Keratinocyte (primary cell): Measurements from ENCODE around the gene PRR14. TPM values are rescaled to one million over a fixed set of nuclear protein-coding genes. Genes with fewer than 3 reads are reported as not detected.

ENCODE experiments used
- DNase-seq: peaks from one replicate; pipeline ENCODE4 v3.0.0-alpha.2; 2011; ENCODE audit warnings: low read depth, missing footprints, low spot score
- FAIRE-seq: peaks from 2 replicates; lab custom pipeline; 2011; peaks lifted over from hg19 to GRCh38; lab: Jason Lieb, UNC
- H2AFZ ChIP-seq: 2 replicates; pipeline ENCODE4 v1.6.0; 2012; ENCODE audit warnings: low read length, control low read depth, inconsistent platforms; ENCODE audit not compliant: control insufficient read depth
- H3K27ac ChIP-seq: 2 replicates; pipeline ENCODE4 v1.5.1; 2011; ENCODE audit warnings: low read length; ENCODE audit not compliant: control insufficient read depth, insufficient read depth
- H3K27me3 ChIP-seq: 3 replicates; pipeline ENCODE4 v1.6.0; 2011; ENCODE audit warnings: low read length; ENCODE audit not compliant: control insufficient read depth, insufficient read depth; ENCODE audit errors: extremely low read depth
- H3K36me3 ChIP-seq, 2 experiments: 2 replicates in 1 of 2; 3 replicates in 1 of 2; pipeline ENCODE4 v1.5.1; 2011; ENCODE audit warnings: low read length in 2 of 2, mild to moderate bottlenecking in 1 of 2; ENCODE audit not compliant: control insufficient read depth in 2 of 2, insufficient read depth in 2 of 2; ENCODE audit errors: extremely low read depth in 1 of 2
- H3K4me1 ChIP-seq: 3 replicates; pipeline ENCODE4 v1.5.1; 2011; ENCODE audit warnings: low read length; ENCODE audit not compliant: control insufficient read depth, insufficient read depth; ENCODE audit errors: extremely low read depth
- H3K4me2 ChIP-seq: 3 replicates; pipeline ENCODE4 v1.6.0; 2011; ENCODE audit warnings: low read depth, low read length; ENCODE audit not compliant: control insufficient read depth, insufficient read depth; ENCODE audit errors: extremely low read depth
- H3K4me3 ChIP-seq, 3 experiments: fragments of 200-600 bp in 1 of 3; sonication (generic) in 1 of 3; 2 replicates in 2 of 3; 3 replicates in 1 of 3; pipeline ENCODE4 v1.5.1; 2011 to 2016; ENCODE audit warnings: low read length in 3 of 3, mild to moderate bottlenecking in 3 of 3, control low read depth in 2 of 3, inconsistent platforms in 1 of 3, low read depth in 1 of 3, mixed read lengths in 1 of 3, mixed run types in 1 of 3, moderate library complexity in 1 of 3; ENCODE audit not compliant: control insufficient read depth in 2 of 3, insufficient read depth in 2 of 3; ENCODE audit errors: extremely low read depth in 1 of 3
- H3K79me2 ChIP-seq: 2 replicates; pipeline ENCODE4 v1.6.0; 2012; ENCODE audit warnings: low read length; ENCODE audit not compliant: control insufficient read depth, insufficient read depth
- H3K9ac ChIP-seq: 3 replicates; pipeline ENCODE4 v1.6.0; 2011; ENCODE audit warnings: low read length; ENCODE audit not compliant: control insufficient read depth, insufficient read depth; ENCODE audit errors: extremely low read depth
- H3K9me1 ChIP-seq: 3 replicates; pipeline ENCODE4 v1.6.0; 2011; ENCODE audit warnings: low read length; ENCODE audit not compliant: control insufficient read depth, insufficient read depth; ENCODE audit errors: extremely low read depth
- H3K9me3 ChIP-seq: 2 replicates; pipeline ENCODE4 v1.5.1; 2012; ENCODE audit warnings: low read depth, low read length; ENCODE audit not compliant: control insufficient read depth
- H4K20me1 ChIP-seq: 3 replicates; pipeline ENCODE4 v1.6.0; 2011; ENCODE audit warnings: low read length; ENCODE audit not compliant: control insufficient read depth, insufficient read depth; ENCODE audit errors: extremely low read depth
- CTCF ChIP-seq, 3 experiments: IDR thresholded peaks in 1 of 3; conservative IDR thresholded peaks in 1 of 3; optimal IDR thresholded peaks in 1 of 3; 2 replicates in 2 of 3; 3 replicates in 1 of 3; pipeline versions ENCODE3 to v1.5.1; 2011; ENCODE audit warnings: low read length in 3 of 3, mild to moderate bottlenecking in 3 of 3, moderate library complexity in 2 of 3, control low read depth in 1 of 3, inconsistent platforms in 1 of 3; ENCODE audit not compliant: insufficient read depth in 2 of 3; ENCODE audit errors: extremely low read depth in 1 of 3
- EZH2 ChIP-seq: IDR thresholded peaks from one replicate; pipeline ENCODE4 v1.6.1; 2012; ENCODE audit warnings: inconsistent platforms, mild to moderate bottlenecking, low read length, moderate library complexity
- dilution Hi-C: fragments of 300-500 bp; cut with MboI; formaldehyde crosslinking; loops from one replicate; pipeline ENCODE4 v1.7.0; 2020; ENCODE audit warnings: low sequenced_read_pairs; ENCODE audit not compliant: extremely low pct_ligation_motif_present
- polyA plus RNA-seq, 5 experiments: library from polyadenylated mRNA; depleted of rRNA in 3 of 5; stranded (reverse) in 3 of 5; stranded (forward) in 1 of 5; unstranded in 1 of 5; fragments of >200 nt; gene quantifications; 1 replicate in 1 of 5; 2 replicates in 3 of 5; 3 replicates in 1 of 5; pipeline versions ENCODE4 v1.2.1 to v1.2.3, GENCODE V29; 2011 to 2012; ENCODE audit warnings: missing spikeins in 2 of 5, low read depth in 1 of 5, low replicate concordance in 1 of 5

Gene PRR14
- polyA plus RNA-seq, 1 donor (not counting 4 experiments of a cell fraction or from before 2014, with no cell fraction given): 7.4 TPM

GRCh38 chr16:30697264-30698138 lies 46.7 kb downstream of the PRR14 start:
- dilution Hi-C loops: no loop called here
- no peak for TF ChIP-seq CTCF (optimal IDR thresholded peaks at IDR 0.05 in 1 of 3, IDR thresholded peaks at IDR 0.05 in 1 of 3, conservative IDR thresholded peaks at IDR 0.05 in 1 of 3; ENCODE audit: extremely low read depth in 1 of 3, insufficient read depth in 2 of 3, low read length in 3 of 3)
- TF ChIP-seq EZH2: no peak
- FAIRE-seq: no peak

DNA sequence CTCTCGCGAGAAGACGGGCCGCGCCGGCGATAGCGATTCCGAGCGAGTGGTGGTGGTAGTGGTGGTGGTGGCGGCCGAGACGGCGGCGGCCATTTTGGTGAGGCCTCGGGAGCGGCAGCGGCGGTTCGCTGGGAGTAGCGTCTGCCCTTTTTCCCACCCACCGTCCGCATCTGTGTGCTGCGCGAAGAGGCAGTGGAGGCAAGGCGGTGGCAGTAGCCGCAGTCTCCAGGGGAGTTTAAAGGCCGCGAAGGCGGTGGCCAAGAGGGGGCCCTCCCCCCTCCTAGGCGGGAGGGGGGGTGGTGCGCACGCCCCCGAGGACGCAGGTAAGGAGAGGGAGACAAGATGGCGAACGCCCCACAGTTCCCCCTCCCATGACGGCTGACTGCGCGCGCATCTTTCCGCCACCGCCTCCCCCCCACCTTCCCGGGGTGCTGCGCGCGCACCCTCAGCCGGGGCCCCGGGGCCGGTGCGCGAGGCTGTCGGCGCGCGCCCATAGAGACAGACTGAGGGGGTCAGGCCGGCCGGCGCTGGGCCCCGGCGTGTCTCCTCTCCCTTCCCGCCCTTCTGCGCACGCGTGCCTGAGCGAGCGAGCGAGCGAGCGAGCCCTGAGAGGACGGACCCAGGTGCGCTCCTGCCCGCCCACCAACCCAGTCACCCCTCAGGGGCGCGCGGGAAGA lies 47.5 kb downstream of the PRR14 start:
- Histone ChIP-seq H4K20me1 (no peaks in the 10 kb centered on the region), H3K27me3 (no peaks in the 10 kb centered on the region), H3K9me3 (no peaks in the 10 kb centered on the region), H3K27ac (peak overlapping the region; percentile 93), H3K4me3 (peak overlapping the region; percentile 90 to 99 (median 92)), H3K4me1 (peaks cover 12% of the 10 kb centered on the region), H3K79me2 (peaks cover 37% of the 10 kb centered on the region), H3K9ac (peak overlapping the region; percentile 94), H2AFZ (peak overlapping the region; percentile 62), H3K4me2 (peak overlapping the region; percentile 93), H3K9me1 (no peaks in the 10 kb centered on the region), H3K36me3 (peaks cover 10 to 13% of the 10 kb centered on the region in 2 experiments)
- FAIRE-seq (no peak), DNase-seq (peak; percentile 71)
- no peak for TF ChIP-seq EZH2
- TF ChIP-seq CTCF (optimal IDR thresholded peaks at IDR 0.05 in 1 of 3, IDR thresholded peaks at IDR 0.05 in 1 of 3, conservative IDR thresholded peaks at IDR 0.05 in 1 of 3; ENCODE audit: extremely low read depth in 1 of 3, insufficient read depth in 2 of 3, low read length in 3 of 3): no peak
- dilution Hi-C loops: no loop called here

More at GRCh38 chr16:30697264-30698138, 46.7 kb downstream of the PRR14 start:
- Histone ChIP-seq H3K27ac (peak overlapping the region; percentile 93), H3K79me2 (peaks cover 33% of the 10 kb centered on the region), H3K9ac (peak overlapping the region; percentile 94), H3K9me1 (no peaks in the 10 kb centered on the region), H2AFZ (peak overlapping the region; percentile 95), H3K9me3 (no peaks in the 10 kb centered on the region), H3K4me2 (peak overlapping the region; percentile 93), H3K4me3 (peak overlapping the region; percentile 90 to 99 (median 92)), H4K20me1 (no peaks in the 10 kb centered on the region), H3K27me3 (no peaks in the 10 kb centered on the region), H3K4me1 (peaks cover 12% of the 10 kb centered on the region), H3K36me3 (peaks cover 6 to 13% of the 10 kb centered on the region in 2 experiments)
- DNase-seq: no peak
